Panc1 (cell line): Measurements from ENCODE around the gene CHI3L1. TPM values are rescaled to one million over a fixed set of nuclear protein-coding genes. Genes with fewer than 3 reads are reported as not detected.

Experiments used
- ATAC-seq: fragments of 200-7000 bp; cut with Tn5 transposase; 2 replicates; pipeline ENCODE4 v1.9.1; 2020; ENCODE audit warnings: mild to moderate bottlenecking, moderate library complexity
- BruUV-seq: library from RNA; stranded (reverse); fragments of 400-500 nt; replicated peaks from 2 replicates; lab custom pipeline; 2021; lab: Mats Ljungman, UMichigan
- CTCF ChIA-PET: fragments of 300-600 bp; sonication (Branson Sonifier 250); formaldehyde crosslinking; loops from one replicate; lab custom pipeline; 2022; ENCODE audit warnings: antibody characterized with exemption; lab: Charles Lee
- POLR2A ChIA-PET: fragments of 300-600 bp; sonication (Branson Sonifier 250); formaldehyde crosslinking; loops from one replicate; lab custom pipeline; 2022; ENCODE audit warnings: antibody characterized with exemption; lab: Charles Lee
- DNase-seq: peaks from one replicate; pipeline ENCODE4 v3.0.0-alpha.2; 2010; ENCODE audit warnings: low read depth, low spot score
- H3K27ac ChIP-seq: 2 replicates; pipeline ENCODE4 v1.5.1; 2011; ENCODE audit warnings: mild to moderate bottlenecking, low read length, inconsistent platforms
- H3K27me3 ChIP-seq: fragments of 200-500 bp; sonication (Bioruptor generic); 2 replicates; pipeline ENCODE4 v1.6.0; 2014; ENCODE audit warnings: low read length, inconsistent platforms; ENCODE audit not compliant: control insufficient read depth, insufficient read depth
- H3K36me3 ChIP-seq: fragments of 200-500 bp; sonication (Bioruptor generic); 2 replicates; pipeline ENCODE4 v1.5.1; 2014; ENCODE audit warnings: inconsistent platforms, mild to moderate bottlenecking, low read length, moderate library complexity; ENCODE audit not compliant: control insufficient read depth, insufficient read depth
- H3K4me1 ChIP-seq: 2 replicates; pipeline ENCODE4 v1.5.1; 2011; ENCODE audit warnings: inconsistent platforms, mild to moderate bottlenecking, low read length, moderate library complexity; ENCODE audit not compliant: control insufficient read depth, insufficient read depth
- H3K4me3 ChIP-seq, 2 experiments: 2 replicates each; pipeline ENCODE4 v1.5.1; 2011 to 2012; ENCODE audit warnings: low read depth in 2 of 2, low read length in 2 of 2, mild to moderate bottlenecking in 2 of 2, inconsistent platforms in 1 of 2, moderate library complexity in 1 of 2
- H3K9me3 ChIP-seq: fragments of 200-500 bp; sonication (Bioruptor generic); 2 replicates; pipeline ENCODE4 v1.5.1; 2014; ENCODE audit warnings: low read depth, mild to moderate bottlenecking, inconsistent platforms, low read length, moderate library complexity; ENCODE audit not compliant: control insufficient read depth, insufficient read depth
- CTCF ChIP-seq: fragments of 450-650 bp; IDR thresholded peaks from 2 replicates; pipeline ENCODE4 v1.5.1; 2017; ENCODE audit warnings: mild to moderate bottlenecking
- POLR2AphosphoS5 ChIP-seq: IDR thresholded peaks from 2 replicates; pipeline ENCODE4 v1.6.1; 2012; ENCODE audit warnings: mild to moderate bottlenecking, low read depth, low read length, moderate library complexity
- REST ChIP-seq, 2 experiments: IDR thresholded peaks; 2 replicates each; pipeline ENCODE4 v1.6.1; 2011 to 2012; ENCODE audit warnings: low read depth in 2 of 2, control low read depth in 1 of 2, low read length in 1 of 2, mild to moderate bottlenecking in 1 of 2, moderate library complexity in 1 of 2; ENCODE audit not compliant: insufficient read depth in 1 of 2
- SIN3A ChIP-seq: IDR thresholded peaks from 2 replicates; pipeline ENCODE4 v1.6.1; 2012; ENCODE audit warnings: low read depth, mild to moderate bottlenecking, low read length, moderate library complexity, borderline replicate concordance; ENCODE audit not compliant: insufficient read depth
- TCF7L2 ChIP-seq: IDR thresholded peaks from 2 replicates; pipeline ENCODE4 v1.6.1; 2011; ENCODE audit warnings: mild to moderate bottlenecking, low read depth, low read length, inconsistent platforms
- in situ Hi-C: cut with HindIII; loops from 2 replicates; pipeline ENCODE4 v1.10.0; 2016; ENCODE audit warnings: low sequenced_read_pairs, low pct_unique_long_range_greater_than_20kb
- intact Hi-C: fragments of 100-400 bp; cut with micrococcal nuclease; formaldehyde crosslinking; loops from one replicate; pipeline ENCODE4 v1.10.0; 2022; ENCODE audit not compliant: unreplicated experiment
- total RNA-seq: library from RNA; stranded (reverse); gene quantifications from one replicate; pipeline ENCODE4 v1.2.1, GENCODE V29; 2021; ENCODE audit not compliant: unreplicated experiment

CHI3L1 gene
- total RNA-seq, 1 experiment from 2014 or later, result 0.10 TPM

GRCh38 chr1:203202431-203203245 lies 16.1 kb upstream of the CHI3L1 start:
- Histone ChIP-seq H3K27ac (no peak overlapping the region), H3K4me3 (no peak overlapping the region), H3K9me3 (no peaks in the 10 kb centered on the region), H3K4me1 (no peaks in the 10 kb centered on the region), H3K36me3 (no peaks in the 10 kb centered on the region), H3K27me3 (peaks cover 6% of the 10 kb centered on the region; the same call in 1 of the 2 replicates)
- POLR2A ChIA-PET, result no interaction called here
- no peak for TF ChIP-seq TCF7L2
- no peak for TF ChIP-seq REST (IDR thresholded peaks at IDR 0.05; ENCODE audit: insufficient read depth in 1 of 2, low read depth in 2 of 2, low read length in 1 of 2)
- no peak for TF ChIP-seq POLR2AphosphoS5
- TF ChIP-seq SIN3A, result no peak
- no peak for TF ChIP-seq CTCF
- DNase-seq, result no peak
- in situ Hi-C loops, result no loop called here
- BruUV-seq, result no TSS peak
- ATAC-seq, result no peak
- intact Hi-C loops, result no loop called here
- CTCF ChIA-PET, result no interaction called here

GRCh38 chr1:203201516-203202205 lies 15.2 kb upstream of the CHI3L1 start:
- in situ Hi-C loops, result no loop called here
- no TSS peak for BruUV-seq

More at GRCh38 chr1:203201516-203202205, 15.2 kb upstream of the CHI3L1 start:
- ATAC-seq (no peak), DNase-seq (no peak)
- Histone ChIP-seq H3K27ac (no peak overlapping the region), H3K4me1 (no peaks in the 10 kb centered on the region), H3K4me3 (no peak overlapping the region), H3K27me3 (peaks cover 6% of the 10 kb centered on the region; the same call in 1 of the 2 replicates), H3K9me3 (no peaks in the 10 kb centered on the region), H3K36me3 (no peaks in the 10 kb centered on the region)
- CTCF ChIA-PET, result no interaction called here
- TF ChIP-seq CTCF, result no peak
- TF ChIP-seq TCF7L2, result no peak
- no peak for TF ChIP-seq SIN3A
- no peak for TF ChIP-seq REST (IDR thresholded peaks at IDR 0.05; ENCODE audit: insufficient read depth in 1 of 2, low read depth in 2 of 2, low read length in 1 of 2)
- TF ChIP-seq POLR2AphosphoS5, result no peak
- intact Hi-C loops, result no loop called here
- POLR2A ChIA-PET, result no interaction called here
